ENCODE results near the gene ZFHX3.

DNA sequence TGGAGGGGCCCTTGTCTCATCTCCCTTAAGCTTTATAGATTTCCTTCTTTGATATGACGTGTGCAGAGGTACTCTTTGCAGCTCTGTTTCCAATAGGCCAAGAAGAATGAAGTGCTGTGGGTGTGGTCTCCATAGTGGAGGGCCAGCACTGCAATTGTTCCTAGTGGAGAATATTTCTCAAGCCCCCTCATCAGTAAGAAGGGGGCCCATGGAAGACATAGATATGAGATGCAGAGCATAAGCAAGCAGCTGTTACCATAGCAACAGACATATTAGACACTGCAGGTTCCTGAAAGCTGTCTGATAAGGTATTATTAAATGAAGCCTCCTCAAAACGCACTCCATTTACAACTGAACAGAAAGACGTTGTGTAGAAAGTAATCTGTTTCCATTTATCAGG, 240.7 kb downstream of the ZFHX3 start:
- TF ChIP-seq, protein P1, sequence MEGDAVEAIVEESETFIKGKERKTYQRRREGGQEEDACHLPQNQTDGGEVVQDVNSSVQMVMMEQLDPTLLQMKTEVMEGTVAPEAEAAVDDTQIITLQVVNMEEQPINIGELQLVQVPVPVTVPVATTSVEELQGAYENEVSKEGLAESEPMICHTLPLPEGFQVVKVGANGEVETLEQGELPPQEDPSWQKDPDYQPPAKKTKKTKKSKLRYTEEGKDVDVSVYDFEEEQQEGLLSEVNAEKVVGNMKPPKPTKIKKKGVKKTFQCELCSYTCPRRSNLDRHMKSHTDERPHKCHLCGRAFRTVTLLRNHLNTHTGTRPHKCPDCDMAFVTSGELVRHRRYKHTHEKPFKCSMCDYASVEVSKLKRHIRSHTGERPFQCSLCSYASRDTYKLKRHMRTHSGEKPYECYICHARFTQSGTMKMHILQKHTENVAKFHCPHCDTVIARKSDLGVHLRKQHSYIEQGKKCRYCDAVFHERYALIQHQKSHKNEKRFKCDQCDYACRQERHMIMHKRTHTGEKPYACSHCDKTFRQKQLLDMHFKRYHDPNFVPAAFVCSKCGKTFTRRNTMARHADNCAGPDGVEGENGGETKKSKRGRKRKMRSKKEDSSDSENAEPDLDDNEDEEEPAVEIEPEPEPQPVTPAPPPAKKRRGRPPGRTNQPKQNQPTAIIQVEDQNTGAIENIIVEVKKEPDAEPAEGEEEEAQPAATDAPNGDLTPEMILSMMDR (IDR thresholded peaks at IDR 0.05): no peak
- no peak for TF ChIP-seq POLR2A (IDR thresholded peaks at IDR 0.05)

All from testis (tissue), 2 donors.